H1 (cell line): ENCODE results near the gene CFAP53. TPM values are rescaled to one million over a fixed set of nuclear protein-coding genes. Genes with fewer than 3 reads are reported as not detected.

Experiments used
- CTCF ChIA-PET: fragments of 300-600 bp; sonication (Branson Sonifier 250); formaldehyde crosslinking; loops from one replicate; lab custom pipeline; 2021; ENCODE audit not compliant: partially characterized antibody; lab: Charles Lee
- POLR2A ChIA-PET: fragments of 300-600 bp; sonication (Branson Sonifier 250); formaldehyde crosslinking; loops from one replicate; lab custom pipeline; 2021; ENCODE audit warnings: inconsistent platforms; ENCODE audit not compliant: partially characterized antibody; lab: Charles Lee
- DNase-seq, 2 experiments: peaks; one replicate each; pipeline versions ENCODE4 v3.0.0 to v3.0.0-alpha.2; 2010 to 2022; ENCODE audit warnings: low spot score in 2 of 2, low read depth in 1 of 2, mixed read lengths in 1 of 2
- FAIRE-seq: peaks from 2 replicates; lab custom pipeline; 2011; peaks lifted over from hg19 to GRCh38; lab: Jason Lieb, UNC
- H2AFZ ChIP-seq: 2 replicates; pipeline ENCODE4 v1.8.1; 2012; ENCODE audit warnings: low read length, inconsistent platforms
- H2AK5ac ChIP-seq: 2 replicates; pipeline ENCODE4 v1.6.1; 2013; ENCODE audit warnings: low read depth, low read length
- H2BK120ac ChIP-seq: replicated peaks from 2 replicates; pipeline ENCODE3; 2013; ENCODE audit warnings: low read depth, low read length, inconsistent platforms
- H2BK12ac ChIP-seq: 2 replicates; pipeline ENCODE4 v1.6.1; 2013; ENCODE audit warnings: low read depth, low read length
- H2BK15ac ChIP-seq: 2 replicates; pipeline ENCODE4 v1.6.1; 2013; ENCODE audit warnings: low read length
- H2BK20ac ChIP-seq: 2 replicates; pipeline ENCODE4 v1.6.1; 2013; ENCODE audit warnings: low read length
- H2BK5ac ChIP-seq: 2 replicates; pipeline ENCODE4 v1.6.1; 2013; ENCODE audit warnings: low read depth, low read length
- H3K14ac ChIP-seq: 2 replicates; pipeline ENCODE4 v1.6.1; 2013; ENCODE audit warnings: inconsistent platforms; ENCODE audit not compliant: insufficient read length
- H3K18ac ChIP-seq: 2 replicates; pipeline ENCODE4 v1.6.1; 2013; ENCODE audit warnings: low read length; ENCODE audit errors: extremely low read depth
- H3K23ac ChIP-seq: 2 replicates; pipeline ENCODE4 v1.6.1; 2013; ENCODE audit warnings: inconsistent platforms; ENCODE audit not compliant: insufficient read length
- H3K23me2 ChIP-seq: 2 replicates; pipeline ENCODE4 v1.6.1; 2013; ENCODE audit warnings: low read depth, low read length
- H3K27ac ChIP-seq: 2 replicates; pipeline ENCODE4 v1.6.1; 2011; ENCODE audit warnings: low read depth, low read length, inconsistent platforms
- H3K27me3 ChIP-seq, 4 experiments: replicated peaks in 1 of 4; 1 replicate in 1 of 4; 2 replicates in 3 of 4; pipeline versions ENCODE4 v1.6.1 to v1.8.1; 2011 to 2013; ENCODE audit warnings: low read length in 3 of 4, mild to moderate bottlenecking in 3 of 4, inconsistent platforms in 2 of 4, mixed read lengths in 2 of 4, moderate library complexity in 1 of 4; ENCODE audit not compliant: control insufficient read depth in 3 of 4, insufficient read depth in 3 of 4; ENCODE audit errors: extremely low read depth in 1 of 4
- H3K36me3 ChIP-seq, 4 experiments: 2 replicates each; pipeline versions ENCODE4 v1.6.1 to v1.8.1; 2011 to 2013; ENCODE audit warnings: mild to moderate bottlenecking in 4 of 4, low read length in 3 of 4, moderate library complexity in 2 of 4, control low read depth in 1 of 4, inconsistent platforms in 1 of 4; ENCODE audit not compliant: insufficient read depth in 4 of 4, control insufficient read depth in 2 of 4
- H3K4ac ChIP-seq: replicated peaks from 2 replicates; pipeline ENCODE3; 2013; ENCODE audit warnings: low read length, low read depth, mixed read lengths, inconsistent platforms; ENCODE audit not compliant: insufficient read length
- H3K4me1 ChIP-seq, 4 experiments: replicated peaks in 1 of 4; 1 replicate in 1 of 4; 2 replicates in 3 of 4; pipeline versions ENCODE4 v1.6.1 to v1.8.1; 2011 to 2013; ENCODE audit warnings: low read length in 3 of 4, inconsistent platforms in 2 of 4, mixed read lengths in 1 of 4; ENCODE audit not compliant: insufficient read depth in 4 of 4, control insufficient read depth in 3 of 4
- H3K4me2 ChIP-seq, 2 experiments: 2 replicates each; pipeline versions ENCODE4 v1.6.1 to v1.8.1; 2011 to 2013; ENCODE audit warnings: low read depth in 2 of 2, low read length in 2 of 2, control low read depth in 1 of 2, inconsistent platforms in 1 of 2, mild to moderate bottlenecking in 1 of 2; ENCODE audit not compliant: insufficient read depth in 1 of 2
- H3K4me3 ChIP-seq, 4 experiments: fragments of 200-600, 300-600 bp in 1 of 4; sonication (generic), shearing (Covaris generic), sonication (Bioruptor Twin) in 1 of 4; 2 replicates each; pipeline versions ENCODE4 v1.5.1 to v1.8.1; 2011 to 2016; ENCODE audit warnings: low read length in 4 of 4, low read depth in 3 of 4, control low read depth in 2 of 4, inconsistent platforms in 2 of 4, mild to moderate bottlenecking in 2 of 4, mixed read lengths in 1 of 4, moderate library complexity in 1 of 4; ENCODE audit not compliant: insufficient read depth in 2 of 4; ENCODE audit errors: extremely low read depth in 1 of 4
- H3K56ac ChIP-seq: replicated peaks from 2 replicates; pipeline ENCODE3; 2013; ENCODE audit warnings: low read depth, mild to moderate bottlenecking, mixed read lengths, low read length, inconsistent platforms; ENCODE audit not compliant: insufficient read length
- H3K79me1 ChIP-seq: 2 replicates; pipeline ENCODE4 v1.6.1; 2013; ENCODE audit warnings: low read depth, low read length, control low read depth
- H3K79me2 ChIP-seq, 2 experiments: 2 replicates each; pipeline versions ENCODE4 v1.6.1 to v1.8.1; 2012 to 2013; ENCODE audit warnings: low read length in 2 of 2, mild to moderate bottlenecking in 2 of 2, inconsistent platforms in 1 of 2; ENCODE audit not compliant: insufficient read depth in 2 of 2, control insufficient read depth in 1 of 2
- H3K9ac ChIP-seq, 4 experiments: replicated peaks in 1 of 4; 1 replicate in 1 of 4; 2 replicates in 3 of 4; pipeline versions ENCODE4 v1.6.1 to v1.8.1; 2011 to 2013; ENCODE audit warnings: low read depth in 3 of 4, low read length in 3 of 4, control low read depth in 2 of 4, mild to moderate bottlenecking in 2 of 4, moderate library complexity in 2 of 4, inconsistent platforms in 1 of 4; ENCODE audit errors: extremely low read depth in 1 of 4
- H3K9me3 ChIP-seq, 2 experiments: 2 replicates each; pipeline versions ENCODE4 v1.6.1 to v1.8.1; 2012 to 2013; ENCODE audit warnings: mild to moderate bottlenecking in 2 of 2, moderate library complexity in 2 of 2, control low read depth in 1 of 2, inconsistent platforms in 1 of 2, low read depth in 1 of 2, low read length in 1 of 2, mixed read lengths in 1 of 2; ENCODE audit not compliant: insufficient read depth in 2 of 2
- H4K20me1 ChIP-seq, 2 experiments: replicated peaks in 1 of 2; 2 replicates each; pipeline versions ENCODE3 to v1.8.1; 2011 to 2013; ENCODE audit warnings: inconsistent platforms in 2 of 2, low read length in 2 of 2, mild to moderate bottlenecking in 1 of 2; ENCODE audit not compliant: insufficient read depth in 2 of 2, control insufficient read depth in 1 of 2
- H4K5ac ChIP-seq: 2 replicates; pipeline ENCODE4 v1.6.1; 2013; ENCODE audit warnings: low read length, low read depth, mixed read lengths, inconsistent platforms; ENCODE audit not compliant: insufficient read length
- H4K8ac ChIP-seq: 2 replicates; pipeline ENCODE4 v1.8.0; 2013; ENCODE audit warnings: mild to moderate bottlenecking, moderate library complexity, low read length, inconsistent platforms; ENCODE audit not compliant: insufficient read depth; ENCODE audit errors: extremely low read depth
- H4K91ac ChIP-seq: replicated peaks from 2 replicates; pipeline ENCODE3; 2013; ENCODE audit warnings: low read length, mixed read lengths, inconsistent platforms; ENCODE audit not compliant: insufficient read length
- CBX8 ChIP-seq: fragments of 300-800, 300-1000 bp; sonication (generic); IDR thresholded peaks from 2 replicates; pipeline ENCODE4 v1.7.1; 2016; ENCODE audit warnings: low read depth, low read length, borderline replicate concordance
- CTBP2 ChIP-seq: IDR thresholded peaks from 2 replicates; pipeline ENCODE4 v1.7.0; 2011; ENCODE audit warnings: borderline replicate concordance, mild to moderate bottlenecking, moderate library complexity, mixed read lengths, low read length; ENCODE audit not compliant: insufficient read depth, insufficient read length
- KDM1A ChIP-seq: fragments of 200-600, 300-600 bp; sonication (generic); IDR thresholded peaks from 2 replicates; pipeline ENCODE4 v1.7.1; 2016; ENCODE audit warnings: mild to moderate bottlenecking, low read length, borderline replicate concordance
- NANOG ChIP-seq: IDR thresholded peaks from 2 replicates; pipeline ENCODE4 v1.6.1; 2011; ENCODE audit warnings: low read length, low read depth, mild to moderate bottlenecking, inconsistent platforms; ENCODE audit not compliant: insufficient read depth, poor library complexity, severe bottlenecking
- POLR2AphosphoS5 ChIP-seq: IDR thresholded peaks from 2 replicates; pipeline ENCODE4 v1.6.1; 2011; ENCODE audit warnings: low read depth, low read length
- RBBP5 ChIP-seq: IDR thresholded peaks from 2 replicates; pipeline ENCODE4 v1.7.1; 2012; ENCODE audit warnings: low read depth, mild to moderate bottlenecking, inconsistent platforms, low read length, moderate library complexity, borderline replicate concordance
- WGBS, 2 experiments: shearing (Covaris generic) in 1 of 2; methylation state at CpG; one replicate each; pipeline versions ENCODE4 v1.1.6 to v1.1.7; 2013 to 2015; ENCODE audit warnings: low lambda C conversion rate in 2 of 2, mixed read lengths in 2 of 2, inconsistent platforms in 1 of 2, low coverage in 1 of 2, missing lambda C conversion rate in 1 of 2; ENCODE audit not compliant: insufficient replicate concordance in 2 of 2, insufficient coverage in 1 of 2, insufficient read length in 1 of 2; ENCODE audit errors: extremely low coverage in 1 of 2, missing lambda C conversion rate in 1 of 2; 5-methylcytosine and 5-hydroxymethylcytosine counted together
- polyA plus RNA-seq, 7 experiments: library from polyadenylated mRNA; depleted of rRNA in 3 of 7; stranded (reverse) in 5 of 7; unstranded in 2 of 7; fragments of >200 nt in 5 of 7; fragments of 200-250 nt in 2 of 7; gene quantifications; 1 replicate in 5 of 7; 2 replicates in 1 of 7; 4 replicates in 1 of 7; pipeline versions ENCODE4 v1.2.1 to v1.2.3, GENCODE V29; 2011 to 2013; ENCODE audit warnings: missing spikeins in 2 of 7, mixed read lengths in 2 of 7
- total RNA-seq: library from RNA; stranded (reverse); fragmentation: NEBNext Ultra II Directional; extraction: Animal tissue kit (Norgen Biotek cat#: 25700); gene quantifications from 2 replicates; pipeline ENCODE4 v1.2.1, GENCODE V29; 2021

Gene CFAP53
- total and polyA plus RNA-seq, 2 of the 8 experiments (the other 6 are each of a cell fraction or from before 2014, with no cell fraction given): 0.08 to 0.30 TPM

GRCh38 chr18:50199921-50200320 lies 66.4 kb downstream of the CFAP53 start:
- Histone ChIP-seq H3K9ac (no peak overlapping the region), H2BK5ac (no peak overlapping the region), H2BK20ac (no peak overlapping the region), H2BK15ac (no peak overlapping the region), H3K14ac (no peak overlapping the region), H2AFZ (no peak overlapping the region), H3K79me2 (no peaks in the 10 kb centered on the region), H3K18ac (no peak overlapping the region), H3K36me3 (no peaks in the 10 kb centered on the region), H2BK120ac (no peak overlapping the region), H3K9me3 (no peaks in the 10 kb centered on the region), H3K4me2 (no peak overlapping the region), H4K8ac (no peak overlapping the region), H4K5ac (no peak overlapping the region), H3K56ac (no peak overlapping the region), H3K79me1 (no peaks in the 10 kb centered on the region), H2BK12ac (no peak overlapping the region), H3K23me2 (peaks cover 4% of the 10 kb centered on the region; the same call in 1 of the 2 replicates), H4K91ac (no peak overlapping the region), H3K27me3 (peaks cover 3 to 21% (median 14%) of the 10 kb centered on the region in 4 experiments), H3K4ac (no peak overlapping the region), H4K20me1 (no peaks in the 10 kb centered on the region), H2AK5ac (no peak overlapping the region), H3K4me1 (no peaks in the 10 kb centered on the region; a peak in 1 of 7 replicates), H3K4me3 (no peak overlapping the region), H3K27ac (no peak overlapping the region), H3K23ac (no peak overlapping the region)
- TF ChIP-seq RBBP5: no peak
- no peak for TF ChIP-seq KDM1A
- no peak for TF ChIP-seq CBX8
- TF ChIP-seq CTBP2: no peak
- TF ChIP-seq POLR2AphosphoS5: no peak
- no peak for TF ChIP-seq NANOG
- CTCF ChIA-PET: no interaction called here
- WGBS, 2 experiments: 95% methylated on average over 1 of the region's 1 CpG; no CpG with 5 or more reads in 1 of the 2 experiments
- POLR2A ChIA-PET: no interaction called here
- FAIRE-seq (no peak), DNase-seq (no peak)
